HG02678 (cell line): ENCODE measurements around the gene SLC17A9.
A peak's percentile ranks its signal among the peaks of the same experiment; 100 is the strongest.

ENCODE experiments used
- ATAC-seq: cut with Tn5 transposase; IDR thresholded peaks from one replicate; pipeline ENCODE4 v1.9.1; 2021; ENCODE audit warnings: mild to moderate bottlenecking, moderate library complexity; ENCODE audit not compliant: unreplicated experiment

Gene SLC17A9

GRCh38 chr20:62952373-62952967 is at the start of gene SLC17A9:
TSS of gene SLC17A9 (plus strand) at chr20:62952709. CDS start at chr20:62952831, 122 bp downstream.
- ATAC-seq, result peak; percentile 55

GRCh38 chr20:62902926-62903615 is 49.4 kb upstream of the SLC17A9 start:
- ATAC-seq, result no peak

GRCh38 chr20:62905536-62906117 is 46.9 kb upstream of the SLC17A9 start:
- no peak for ATAC-seq

GRCh38 chr20:62906209-62906608 is 46.3 kb upstream of the SLC17A9 start:
- no peak for ATAC-seq

GRCh38 chr20:62906647-62907375 is 45.7 kb upstream of the SLC17A9 start:
- ATAC-seq, result no peak

- ATAC-seq, result no peak
These were observed 44.9 kb upstream of the SLC17A9 start for GRCh38 chr20:62907384-62908317.

GRCh38 chr20:62908971-62909791 is 43.3 kb upstream of the SLC17A9 start:
- ATAC-seq, result no peak

- no peak for ATAC-seq
These were observed 42.2 kb upstream of the SLC17A9 start for GRCh38 chr20:62910217-62910766.

GRCh38 chr20:62910777-62911497 is 41.6 kb upstream of the SLC17A9 start:
- ATAC-seq, result no peak

- ATAC-seq, result no peak
These were observed 40.7 kb upstream of the SLC17A9 start for GRCh38 chr20:62911701-62912280.

- ATAC-seq, result no peak
These were observed 39.4 kb upstream of the SLC17A9 start for GRCh38 chr20:62913043-62913630.

- ATAC-seq, result no peak
These were observed 38.1 kb upstream of the SLC17A9 start for GRCh38 chr20:62914436-62914835.

- no peak for ATAC-seq
These were observed 37.5 kb upstream of the SLC17A9 start for GRCh38 chr20:62914970-62915457.

- no peak for ATAC-seq
These were observed 35.6 kb upstream of the SLC17A9 start for GRCh38 chr20:62916703-62917476.

- ATAC-seq, result no peak
These were observed 34.8 kb upstream of the SLC17A9 start for GRCh38 chr20:62917720-62918119.

GRCh38 chr20:62918147-62918546 is 34.4 kb upstream of the SLC17A9 start:
- no peak for ATAC-seq

- no peak for ATAC-seq
These were observed 33.7 kb upstream of the SLC17A9 start for GRCh38 chr20:62918831-62919230.
